Caco-2 (cell line): ENCODE results near the gene TMEM181. TPM values are rescaled to one million over a fixed set of nuclear protein-coding genes. Genes with fewer than 3 reads are reported as not detected.

ENCODE experiments used
- BruUV-seq: library from RNA; stranded (reverse); fragments of 400-500 nt; replicated peaks from 2 replicates; lab custom pipeline; 2021; lab: Mats Ljungman, UMichigan
- CTCF ChIA-PET: fragments of 300-600 bp; sonication (Branson Sonifier 250); formaldehyde crosslinking; loops from one replicate; lab custom pipeline; 2022; ENCODE audit warnings: antibody characterized with exemption; lab: Charles Lee
- POLR2A ChIA-PET: fragments of 300-600 bp; sonication (Branson Sonifier 250); formaldehyde crosslinking; loops from one replicate; lab custom pipeline; 2022; ENCODE audit warnings: antibody characterized with exemption; lab: Charles Lee
- DNase-seq, 2 experiments: peaks; one replicate each; pipeline versions ENCODE4 v3.0.0 to v3.0.0-alpha.2; 2020 to 2022
- H3K27me3 ChIP-seq: replicated peaks from 2 replicates; pipeline ENCODE4 v1.6.0; 2011; ENCODE audit warnings: low read length; ENCODE audit not compliant: control insufficient read depth, insufficient read depth
- H3K36me3 ChIP-seq: 2 replicates; pipeline ENCODE4 v1.5.1; 2011; ENCODE audit warnings: low read length; ENCODE audit not compliant: control insufficient read depth, insufficient read depth
- H3K4me1 ChIP-seq: fragments of 250-450 bp; sonication (Bioruptor Pico); 2 replicates; pipeline ENCODE4 v1.5.1; 2020; ENCODE audit warnings: mild to moderate bottlenecking
- H3K4me3 ChIP-seq: 2 replicates; pipeline ENCODE4 v1.5.1; 2011; ENCODE audit warnings: low read depth, mild to moderate bottlenecking, control low read depth, low read length
- H3K9me3 ChIP-seq: fragments of 250-450 bp; sonication (Bioruptor Pico); 2 replicates; pipeline ENCODE4 v1.5.1; 2020; ENCODE audit warnings: mild to moderate bottlenecking, moderate library complexity
- H3K27ac Mint-ChIP-seq: one replicate; pipeline ENCODE4 v1.8.0; 2022; ENCODE audit warnings: mixed read lengths; ENCODE audit not compliant: unreplicated experiment
- H3K27me3 Mint-ChIP-seq: one replicate; pipeline ENCODE4 v1.8.0; 2022; ENCODE audit warnings: mixed read lengths; ENCODE audit not compliant: insufficient read depth, unreplicated experiment
- H3K36me3 Mint-ChIP-seq: one replicate; pipeline ENCODE4 v1.8.0; 2022; ENCODE audit warnings: mild to moderate bottlenecking, mixed read lengths; ENCODE audit not compliant: insufficient read depth, unreplicated experiment
- H3K4me1 Mint-ChIP-seq: one replicate; pipeline ENCODE4 v1.8.0; 2022; ENCODE audit warnings: low read depth, mixed read lengths; ENCODE audit not compliant: unreplicated experiment
- H3K4me3 Mint-ChIP-seq: one replicate; pipeline ENCODE4 v1.8.0; 2022; ENCODE audit warnings: mild to moderate bottlenecking, moderate library complexity, mixed read lengths; ENCODE audit not compliant: unreplicated experiment
- H3K9me3 Mint-ChIP-seq: one replicate; pipeline ENCODE4 v1.8.0; 2022; ENCODE audit warnings: mixed read lengths; ENCODE audit not compliant: unreplicated experiment
- CTCF ChIP-seq, 2 experiments: fragments of 200-600 bp in 1 of 2; IDR thresholded peaks; 1 replicate in 1 of 2; 2 replicates in 1 of 2; pipeline versions ENCODE4 v1.5.1 to v1.8.0; 2011 to 2022; ENCODE audit warnings: antibody characterized with exemption in 1 of 2, control low read depth in 1 of 2, inconsistent platforms in 1 of 2, low read depth in 1 of 2, low read length in 1 of 2, mild to moderate bottlenecking in 1 of 2, moderate library complexity in 1 of 2; ENCODE audit not compliant: insufficient read depth in 1 of 2, severe bottlenecking in 1 of 2, unreplicated experiment in 1 of 2
- intact Hi-C: fragments of 100-400 bp; cut with micrococcal nuclease; formaldehyde crosslinking; loops from one replicate; pipeline ENCODE4 v1.10.0; 2022; ENCODE audit not compliant: unreplicated experiment
- total RNA-seq: library from RNA; stranded (reverse); gene quantifications from 2 replicates; pipeline ENCODE4 v1.2.3, GENCODE V29; 2022

TMEM181 gene
- total RNA-seq, 1 experiment from 2014 or later, result 26.7 TPM

GRCh38 chr6:158626360-158627167 lies 66.7 kb downstream of the TMEM181 start:
- Mint-ChIP-seq H3K27me3 (no peaks in the 10 kb centered on the region), H3K4me3 (no peak overlapping the region), H3K36me3 (peaks cover 73% of the 10 kb centered on the region), H3K27ac (no peak overlapping the region), H3K4me1 (peaks cover 5% of the 10 kb centered on the region), H3K9me3 (no peaks in the 10 kb centered on the region)
- Histone ChIP-seq H3K36me3 (peaks cover 6% of the 10 kb centered on the region), H3K9me3 (no peaks in the 10 kb centered on the region), H3K4me3 (no peak overlapping the region), H3K27me3 (no peaks in the 10 kb centered on the region; the same call in 1 of the 2 replicates), H3K4me1 (no peaks in the 10 kb centered on the region)
- no TSS peak for BruUV-seq
- no peak for TF ChIP-seq CTCF (IDR thresholded peaks at IDR 0.05; ENCODE audit: insufficient read depth in 1 of 2, low read depth in 1 of 2, low read length in 1 of 2, severe bottlenecking in 1 of 2, unreplicated experiment in 1 of 2)
- CTCF ChIA-PET, result no interaction called here
- no peak for DNase-seq
- intact Hi-C loops, result no loop called here
- POLR2A ChIA-PET, result no interaction called here

GRCh38 chr6:158627168-158627939 lies 67.5 kb downstream of the TMEM181 start:
- TF ChIP-seq CTCF (IDR thresholded peaks at IDR 0.05; ENCODE audit: insufficient read depth in 1 of 2, low read depth in 1 of 2, low read length in 1 of 2, severe bottlenecking in 1 of 2, unreplicated experiment in 1 of 2), result no peak
- no peaks in the 10 kb centered on the region; the same call in 1 of the 2 replicates for H3K27me3 ChIP-seq
- POLR2A ChIA-PET, result no interaction called here
- Mint-ChIP-seq H3K9me3 (no peaks in the 10 kb centered on the region), H3K4me1 (peaks cover 7% of the 10 kb centered on the region), H3K36me3 (peaks cover 70% of the 10 kb centered on the region), H3K27ac (no peak overlapping the region), H3K27me3 (no peaks in the 10 kb centered on the region), H3K4me3 (no peak overlapping the region)
- DNase-seq, result no peak
- no peaks in the 10 kb centered on the region for H3K4me1 ChIP-seq
- no TSS peak for BruUV-seq
- no peaks in the 10 kb centered on the region for H3K9me3 ChIP-seq
- H3K4me3 ChIP-seq, result no peak overlapping the region
- intact Hi-C loops, result no loop called here
- H3K36me3 ChIP-seq, result peaks cover 4% of the 10 kb centered on the region
- CTCF ChIA-PET, result no interaction called here

- H3K27me3 Mint-ChIP-seq, result no peaks in the 10 kb centered on the region
- POLR2A ChIA-PET, result no interaction called here
- peaks cover 64% of the 10 kb centered on the region for H3K36me3 Mint-ChIP-seq
Observed at GRCh38 chr6:158627940-158628211, 68.0 kb downstream of the TMEM181 start.

More at GRCh38 chr6:158627940-158628211, 68.0 kb downstream of the TMEM181 start:
- BruUV-seq, result no TSS peak
- CTCF ChIA-PET, result no interaction called here
- intact Hi-C loops, result no loop called here
- Mint-ChIP-seq H3K9me3 (no peaks in the 10 kb centered on the region), H3K4me3 (no peak overlapping the region), H3K27ac (no peak overlapping the region), H3K4me1 (peaks cover 7% of the 10 kb centered on the region)
- no peaks in the 10 kb centered on the region; the same call in 1 of the 2 replicates for H3K27me3 ChIP-seq
- DNase-seq, result no peak
- no peaks in the 10 kb centered on the region for H3K9me3 ChIP-seq
- no peaks in the 10 kb centered on the region for H3K4me1 ChIP-seq
- peaks cover 4% of the 10 kb centered on the region for H3K36me3 ChIP-seq
- no peak overlapping the region for H3K4me3 ChIP-seq
- no peak for TF ChIP-seq CTCF (IDR thresholded peaks at IDR 0.05; ENCODE audit: insufficient read depth in 1 of 2, low read depth in 1 of 2, low read length in 1 of 2, severe bottlenecking in 1 of 2, unreplicated experiment in 1 of 2)
